GM13976 (cell line): Measurements from ENCODE around the gene DENND2A.

ENCODE experiments used
- DNase-seq: peaks from one replicate; pipeline ENCODE4 v3.0.0; 2012; ENCODE audit warnings: low spot score
- CTCF ChIP-seq: IDR thresholded peaks from 2 replicates; pipeline ENCODE4 v1.5.1; 2012; ENCODE audit warnings: borderline replicate concordance, mild to moderate bottlenecking; ENCODE audit not compliant: insufficient read depth; ENCODE audit errors: extremely low read depth, missing control alignments, control extremely low read depth
- in situ Hi-C: fragments of 300-500 bp; cut with MboI; formaldehyde crosslinking; loops from one replicate; pipeline ENCODE4 v1.12.0; 2022; ENCODE audit warnings: low sequenced_read_pairs, mixed read lengths, inconsistent platforms; ENCODE audit not compliant: unreplicated experiment

Gene DENND2A

DNA sequence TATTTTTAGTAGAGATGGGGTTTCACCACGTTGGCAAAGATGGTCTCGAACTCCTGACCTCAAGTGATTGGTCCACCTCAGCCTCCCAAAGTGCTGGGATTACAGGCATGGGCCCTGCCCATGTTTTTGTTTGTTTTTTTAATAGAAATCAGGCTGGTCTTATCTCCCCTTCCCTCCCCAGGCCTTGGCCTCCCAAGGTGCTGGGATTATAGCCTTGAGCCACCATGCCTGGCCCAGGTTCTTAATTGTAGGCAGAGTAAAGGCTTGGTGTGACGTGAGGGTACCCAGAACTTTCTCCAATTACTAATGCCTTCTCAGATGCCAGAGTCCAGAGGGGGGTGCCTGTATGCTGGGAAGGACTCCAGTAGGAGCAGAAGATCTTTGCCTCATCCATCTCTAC lies 156.1 kb downstream of the DENND2A start:
- no peak for TF ChIP-seq CTCF
- in situ Hi-C loops, result no loop called here
- DNase-seq, result no peak

DNA sequence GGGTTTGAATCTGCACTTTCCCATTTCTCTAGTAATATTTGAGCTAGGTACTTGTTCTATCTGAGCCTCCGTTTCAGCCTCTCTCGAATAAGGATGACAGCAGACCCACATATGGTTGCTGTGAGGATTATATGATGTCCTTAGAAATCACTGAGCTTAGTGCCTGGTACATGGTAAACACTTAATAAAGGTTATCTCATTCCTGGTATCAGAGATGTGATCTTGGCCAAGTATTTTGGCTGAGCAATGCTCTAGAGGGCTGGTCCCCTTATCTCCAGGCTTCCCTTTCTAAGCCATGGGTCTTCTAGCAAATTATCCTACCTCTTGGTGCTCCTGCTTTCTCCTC lies 160.9 kb downstream of the DENND2A start:
- no peak for DNase-seq

GRCh38 chr7:140479062-140479738 lies 161.4 kb downstream of the DENND2A start, which contains the start of gene MKRN1:
TSS of gene MKRN1 (minus strand) at chr7:140479505. CDS start at chr7:140479344, 161 bp downstream.
- DNase-seq, result peak; percentile 95
- TF ChIP-seq CTCF, result no peak
- in situ Hi-C loops, result no loop called here

More for the DNA sequence above, 160.9 kb downstream of the DENND2A start:
- in situ Hi-C loops, result no loop called here
- TF ChIP-seq CTCF, result no peak

- no peak for TF ChIP-seq CTCF
- DNase-seq, result peak; percentile 55
- in situ Hi-C loops, result no loop called here
These were observed 162.2 kb downstream of the DENND2A start for GRCh38 chr7:140478246-140479061.

- no peak for DNase-seq
- in situ Hi-C loops, result no loop called here
- no peak for TF ChIP-seq CTCF
These were observed 163.8 kb downstream of the DENND2A start for GRCh38 chr7:140476698-140477261.

DNA sequence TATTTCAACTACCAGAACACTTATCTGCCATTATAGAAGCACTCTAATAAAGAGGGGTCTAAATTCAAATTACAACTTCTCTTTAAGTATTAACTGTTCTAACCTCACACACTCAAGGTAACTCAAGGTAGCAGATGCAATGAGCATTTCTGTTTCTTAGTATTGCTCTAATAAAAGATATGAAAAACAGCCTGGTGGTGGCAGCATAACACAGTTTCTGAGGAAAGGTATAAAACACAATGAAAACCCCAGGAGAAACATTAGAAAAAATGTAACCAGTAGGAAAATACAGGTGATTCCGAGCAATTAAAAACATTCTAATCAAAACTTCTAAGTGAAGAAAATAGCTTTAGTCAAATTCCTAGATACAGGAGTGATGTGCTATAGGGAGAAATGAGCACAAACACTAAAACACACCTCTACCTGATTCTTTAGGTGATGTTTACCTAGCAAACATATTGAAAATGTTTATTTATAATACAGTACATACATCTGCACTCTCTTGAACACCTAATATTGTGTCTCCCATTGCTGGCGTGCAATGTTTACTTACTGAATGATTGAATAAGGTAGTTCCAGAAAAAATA lies 164.8 kb downstream of the DENND2A start:
- TF ChIP-seq CTCF, result peak; percentile 37
- DNase-seq, result peak; percentile 57
- in situ Hi-C loops, result no loop called here
